T-helper 2 cell treated with Interferon-gamma antibody and Interleukin-4, amounts not matched to agents 100 ng/mL and 5 ng/mL, for 36 hours (primary cell): ENCODE results near the gene CRKL. TPM values are rescaled to one million over a fixed set of nuclear protein-coding genes. Genes with fewer than 3 reads are reported as not detected.

ENCODE experiments used
- intact Hi-C: fragments of 100-400 bp; cut with micrococcal nuclease; formaldehyde crosslinking; loops from one replicate; pipeline ENCODE4 v1.15.1; 2023
- total RNA-seq: library from RNA; stranded (reverse); gene quantifications from 2 replicates; pipeline ENCODE4 v1.2.3, GENCODE V29; 2022

The CRKL gene
- total RNA-seq, 1 donor from 2014 or later, result 73.7 TPM

- intact Hi-C loops, result no loop called here
These were observed 63.3 kb downstream of the CRKL start for GRCh38 chr22:20980523-20980922.

- intact Hi-C loops, result no loop called here
These were observed 63.9 kb downstream of the CRKL start for GRCh38 chr22:20980938-20981722.

- intact Hi-C loops, result loop anchor here (1.0 kb wide), 2 partner anchors 19 to 123 kb away; partner anchors contain the start of gene SNAP29
These were observed 64.8 kb downstream of the CRKL start, which contains the start of gene LZTR1 for GRCh38 chr22:20981787-20982562. Gene LZTR1 (plus strand): TSS chr22:20982297. CDS start chr22:20982372, 75 bp downstream.

GRCh38 chr22:20982563-20982882 is 65.3 kb downstream of the CRKL start:
- intact Hi-C loops, result loop anchor here (1.0 kb wide), 2 partner anchors 19 to 123 kb away; partner anchors contain the start of gene SNAP29

- intact Hi-C loops, result no loop called here
These were observed 66.0 kb downstream of the CRKL start for GRCh38 chr22:20983081-20983771.

GRCh38 chr22:20985720-20986119 is 68.5 kb downstream of the CRKL start:
- intact Hi-C loops, result no loop called here

GRCh38 chr22:20986365-20986764 is 69.2 kb downstream of the CRKL start:
- intact Hi-C loops, result no loop called here

- intact Hi-C loops, result no loop called here
These were observed 70.2 kb downstream of the CRKL start for GRCh38 chr22:20987375-20987774.

- intact Hi-C loops, result no loop called here
These were observed 71.5 kb downstream of the CRKL start for GRCh38 chr22:20988573-20989322.

- intact Hi-C loops, result no loop called here
These were observed 72.3 kb downstream of the CRKL start for GRCh38 chr22:20989323-20990138.

- intact Hi-C loops, result no loop called here
These were observed 73.3 kb downstream of the CRKL start for GRCh38 chr22:20990184-20991180.

- intact Hi-C loops, result no loop called here
These were observed 74.2 kb downstream of the CRKL start for GRCh38 chr22:20991252-20992055.

GRCh38 chr22:20992056-20992442 is 74.8 kb downstream of the CRKL start:
- intact Hi-C loops, result no loop called here

- intact Hi-C loops, result no loop called here
These were observed 75.5 kb downstream of the CRKL start for GRCh38 chr22:20992456-20993303.

GRCh38 chr22:20993304-20994127 is 76.3 kb downstream of the CRKL start:
- intact Hi-C loops, result no loop called here

- intact Hi-C loops, result no loop called here
These were observed 77.1 kb downstream of the CRKL start for GRCh38 chr22:20994128-20994901.
